Measurements from ENCODE around the gene CBX3. TPM values are rescaled to one million over a fixed set of nuclear protein-coding genes. Genes with fewer than 3 reads are reported as not detected.

The CBX3 gene
- total and polyA plus RNA-seq, 2 of the 13 experiments (the other 11 are each of a cell fraction or from before 2014, with no cell fraction given), result 53.9 to 249 TPM

- TF ChIP-seq ZNF234 (CRISPR knock-in tag; conservative IDR thresholded peaks at IDR 0.05), result no peak
- TF ChIP-seq ZNF10 (CRISPR knock-in tag; IDR thresholded peaks at IDR 0.05; ENCODE audit: borderline replicate concordance, low read depth), result no peak
- no peak for TF ChIP-seq HMGA1 (CRISPR knock-in tag; conservative IDR thresholded peaks at IDR 0.05)
- TF ChIP-seq ERF (CRISPR knock-in tag; IDR thresholded peaks at IDR 0.05), result peak; percentile 77; the same call in 1 of the 2 replicates
- TF ChIP-seq ZBTB43 (CRISPR knock-in tag; conservative IDR thresholded peaks at IDR 0.05), result peak; percentile 67; the same call in 1 of the 2 replicates
- 0 out of 2 replicates have a peak, but pooled peaks have one; percentile 57 for TF ChIP-seq NCOA5 (CRISPR knock-in tag; IDR thresholded peaks at IDR 0.05)
- peak; percentile 67; the same call in 1 of the 2 replicates for TF ChIP-seq ZNF263 (CRISPR knock-in tag; IDR thresholded peaks at IDR 0.05)
- TF ChIP-seq MLXIP (CRISPR knock-in tag; IDR thresholded peaks at IDR 0.05; ENCODE audit: borderline replicate concordance), result peak; percentile 76; the same call in 1 of the 2 replicates
- TF ChIP-seq ZNF547 (CRISPR knock-in tag; IDR thresholded peaks at IDR 0.05), result no peak; the same call in 1 of the 2 replicates
- TF ChIP-seq KLF16 (CRISPR knock-in tag; IDR thresholded peaks at IDR 0.05), result peak in 1 of 2 experiments; percentile 78; a peak in 2 of 4 replicates
- TF ChIP-seq SALL1 (CRISPR knock-in tag; IDR thresholded peaks at IDR 0.05), result peak; percentile 76
- peak; percentile 32; the same call in 1 of the 2 replicates for TF ChIP-seq ZNF224 (CRISPR knock-in tag; IDR thresholded peaks at IDR 0.05)
- peak; percentile 65 for TF ChIP-seq SALL2 (CRISPR knock-in tag; IDR thresholded peaks at IDR 0.05)
- peak; percentile 65 for TF ChIP-seq ZNF18 (CRISPR knock-in tag; IDR thresholded peaks at IDR 0.05; ENCODE audit: insufficient replicate concordance)
- TF ChIP-seq SRSF4 (IDR thresholded peaks at IDR 0.05; ENCODE audit: low read depth, low read length, poor library complexity, severe bottlenecking), result peak; percentile 10
- peak; percentile 100 for TF ChIP-seq RBM39 (IDR thresholded peaks at IDR 0.05; ENCODE audit: low read depth, low read length, poor library complexity, severe bottlenecking)
- no peak for TF ChIP-seq ZNF619 (CRISPR knock-in tag; IDR thresholded peaks at IDR 0.05)
- TF ChIP-seq ISL2 (CRISPR knock-in tag; IDR thresholded peaks at IDR 0.05), result peak; percentile 41
- TF ChIP-seq ATAD3A (CRISPR knock-in tag; IDR thresholded peaks at IDR 0.05), result no peak
- TF ChIP-seq ZNF678 (CRISPR knock-in tag; IDR thresholded peaks at IDR 0.05), result no peak
- no peak for TF ChIP-seq TERF1 (CRISPR knock-in tag; IDR thresholded peaks at IDR 0.05)
- no peak for TF ChIP-seq ZNF670 (CRISPR knock-in tag; IDR thresholded peaks at IDR 0.05; ENCODE audit: borderline replicate concordance)
These were observed 900 bp upstream of the CBX3 start, which contains the start of gene HNRNPA2B1 (continued) for GRCh38 chr7:26200444-26201246.

Measured in HepG2 (cell line).